ENCODE data around the gene OR52A5.

The OR52A5 gene

DNA sequence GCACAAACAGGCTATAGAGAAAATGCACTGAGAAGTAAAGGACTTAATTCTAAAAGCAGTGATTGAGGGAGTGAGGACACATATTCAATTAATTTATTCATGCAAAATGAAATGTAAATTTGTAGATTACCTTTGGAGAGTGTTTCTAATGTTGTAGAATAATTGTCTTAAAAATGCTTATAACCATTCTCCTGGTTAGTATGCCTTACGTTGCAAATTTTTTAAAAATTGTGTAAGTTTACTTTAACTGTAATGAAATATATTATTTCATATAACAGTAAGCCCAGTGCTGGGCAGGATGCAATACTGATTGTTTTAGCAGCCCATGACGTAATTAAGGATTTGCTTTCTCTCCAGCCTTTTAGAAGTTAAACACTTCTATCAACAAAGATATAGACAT lies 42.1 kb downstream of the OR52A5 start:
- DNase-seq, result no peak
- H3K36me3 ChIP-seq, result no peaks in the 10 kb centered on the region
- no peak overlapping the region for H3K4me3 ChIP-seq (ENCODE audit: low read depth, low read length)
- H3K27ac ChIP-seq, result no peak overlapping the region
- H3K9me3 ChIP-seq (ENCODE audit: severe bottlenecking), result no peaks in the 10 kb centered on the region
- H3K27me3 ChIP-seq (ENCODE audit: insufficient read depth, low read depth, severe bottlenecking), result peaks cover 33% of the 10 kb centered on the region
- TF ChIP-seq, protein P1, sequence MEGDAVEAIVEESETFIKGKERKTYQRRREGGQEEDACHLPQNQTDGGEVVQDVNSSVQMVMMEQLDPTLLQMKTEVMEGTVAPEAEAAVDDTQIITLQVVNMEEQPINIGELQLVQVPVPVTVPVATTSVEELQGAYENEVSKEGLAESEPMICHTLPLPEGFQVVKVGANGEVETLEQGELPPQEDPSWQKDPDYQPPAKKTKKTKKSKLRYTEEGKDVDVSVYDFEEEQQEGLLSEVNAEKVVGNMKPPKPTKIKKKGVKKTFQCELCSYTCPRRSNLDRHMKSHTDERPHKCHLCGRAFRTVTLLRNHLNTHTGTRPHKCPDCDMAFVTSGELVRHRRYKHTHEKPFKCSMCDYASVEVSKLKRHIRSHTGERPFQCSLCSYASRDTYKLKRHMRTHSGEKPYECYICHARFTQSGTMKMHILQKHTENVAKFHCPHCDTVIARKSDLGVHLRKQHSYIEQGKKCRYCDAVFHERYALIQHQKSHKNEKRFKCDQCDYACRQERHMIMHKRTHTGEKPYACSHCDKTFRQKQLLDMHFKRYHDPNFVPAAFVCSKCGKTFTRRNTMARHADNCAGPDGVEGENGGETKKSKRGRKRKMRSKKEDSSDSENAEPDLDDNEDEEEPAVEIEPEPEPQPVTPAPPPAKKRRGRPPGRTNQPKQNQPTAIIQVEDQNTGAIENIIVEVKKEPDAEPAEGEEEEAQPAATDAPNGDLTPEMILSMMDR (IDR thresholded peaks at IDR 0.05; ENCODE audit: low read depth, low read length), result no peak

DNA sequence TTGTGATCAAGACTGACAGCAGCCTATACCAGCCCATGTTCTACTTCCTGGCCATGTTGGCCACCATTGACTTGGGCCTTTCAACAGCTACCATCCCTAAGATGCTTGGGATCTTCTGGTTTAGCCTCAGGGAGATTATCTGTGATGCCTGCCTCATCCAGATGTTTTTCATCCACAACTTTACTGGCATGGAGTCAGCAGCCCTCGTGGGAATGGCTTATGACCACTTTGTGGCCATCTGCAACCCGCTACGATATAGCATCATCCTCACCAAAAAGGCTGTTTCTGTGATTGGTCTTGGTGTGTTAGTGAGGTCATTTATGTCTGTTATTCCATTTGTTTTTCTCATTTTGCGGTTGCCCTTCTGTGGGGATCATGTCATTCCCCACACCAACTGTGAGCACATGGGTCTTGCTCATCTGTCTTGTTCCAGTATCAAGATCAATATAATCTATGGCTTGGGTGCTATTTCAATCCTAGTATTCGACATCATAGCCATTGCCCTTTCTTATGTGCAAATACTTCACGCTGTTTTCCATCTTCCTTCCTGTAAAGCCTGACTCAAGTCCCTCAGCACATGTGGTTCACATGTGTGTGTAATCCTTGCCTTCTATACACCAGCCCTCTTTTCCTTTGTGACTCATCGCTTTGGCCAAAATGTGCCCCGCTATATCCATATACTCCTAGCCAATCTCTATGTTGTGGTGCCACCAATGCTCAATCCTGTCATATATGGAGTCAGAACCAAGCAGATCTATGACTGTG lies 45.2 kb downstream of the OR52A5 start:
- Histone ChIP-seq H3K9me3 (ENCODE audit: severe bottlenecking) (no peaks in the 10 kb centered on the region), H3K36me3 (no peaks in the 10 kb centered on the region), H3K4me3 (ENCODE audit: low read depth, low read length) (no peak overlapping the region), H3K27me3 (ENCODE audit: insufficient read depth, low read depth, severe bottlenecking) (peaks cover 31% of the 10 kb centered on the region), H3K27ac (no peak overlapping the region)
- TF ChIP-seq, protein P1 (IDR thresholded peaks at IDR 0.05; ENCODE audit: low read depth, low read length), result no peak
- no peak for DNase-seq

DNA sequence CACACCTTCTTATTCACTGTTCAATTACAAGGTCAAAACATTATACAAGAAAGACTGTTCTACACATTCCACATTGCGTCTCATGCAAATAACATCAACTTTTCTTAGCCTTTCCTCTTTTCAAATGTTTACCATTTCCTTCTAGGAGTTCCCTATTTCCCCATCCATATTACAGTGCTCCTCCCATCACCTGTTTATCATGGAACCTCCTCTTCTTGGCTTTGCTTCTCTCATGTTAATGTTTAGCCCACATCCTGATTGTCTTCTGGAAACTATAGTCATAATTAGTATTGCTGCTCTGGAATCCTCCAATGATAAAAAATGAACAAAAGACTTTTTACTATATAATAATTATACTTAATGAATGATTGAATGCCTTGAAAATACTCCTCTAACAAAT lies 47.5 kb downstream of the OR52A5 start:
- no peaks in the 10 kb centered on the region for H3K36me3 ChIP-seq
- no peak overlapping the region for H3K27ac ChIP-seq
- H3K9me3 ChIP-seq (ENCODE audit: severe bottlenecking), result no peaks in the 10 kb centered on the region
- no peak for DNase-seq
- no peak overlapping the region for H3K4me3 ChIP-seq (ENCODE audit: low read depth, low read length)
- TF ChIP-seq, protein P1 (IDR thresholded peaks at IDR 0.05; ENCODE audit: low read depth, low read length), result no peak
- H3K27me3 ChIP-seq (ENCODE audit: insufficient read depth, low read depth, severe bottlenecking), result peaks cover 24% of the 10 kb centered on the region

DNA sequence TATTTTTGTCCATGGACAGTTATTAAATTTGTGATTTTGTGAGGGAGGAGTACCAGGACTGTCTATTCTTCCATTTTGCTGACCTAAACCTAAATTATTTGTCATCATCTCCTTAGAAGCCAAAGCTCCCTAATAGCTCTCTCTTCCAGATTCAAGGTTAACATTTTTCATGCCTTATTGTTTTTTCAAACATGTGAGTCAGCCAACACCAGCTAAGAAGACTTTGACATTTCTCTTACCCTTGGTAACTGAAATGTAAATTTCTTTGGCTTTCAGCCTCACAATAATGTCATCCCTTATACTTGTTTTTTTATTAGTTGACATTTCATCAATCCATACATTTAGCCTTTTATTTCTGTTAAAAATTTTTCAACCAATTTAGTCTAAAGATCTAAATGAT lies 49.6 kb downstream of the OR52A5 start:
- no peak overlapping the region for H3K27ac ChIP-seq
- H3K9me3 ChIP-seq (ENCODE audit: severe bottlenecking), result no peaks in the 10 kb centered on the region
- DNase-seq, result no peak
- peaks cover 39% of the 10 kb centered on the region for H3K27me3 ChIP-seq (ENCODE audit: insufficient read depth, low read depth, severe bottlenecking)
- no peaks in the 10 kb centered on the region for H3K36me3 ChIP-seq
- H3K4me3 ChIP-seq (ENCODE audit: low read depth, low read length), result no peak overlapping the region
- TF ChIP-seq, protein P1 (IDR thresholded peaks at IDR 0.05; ENCODE audit: low read depth, low read length), result no peak

DNA sequence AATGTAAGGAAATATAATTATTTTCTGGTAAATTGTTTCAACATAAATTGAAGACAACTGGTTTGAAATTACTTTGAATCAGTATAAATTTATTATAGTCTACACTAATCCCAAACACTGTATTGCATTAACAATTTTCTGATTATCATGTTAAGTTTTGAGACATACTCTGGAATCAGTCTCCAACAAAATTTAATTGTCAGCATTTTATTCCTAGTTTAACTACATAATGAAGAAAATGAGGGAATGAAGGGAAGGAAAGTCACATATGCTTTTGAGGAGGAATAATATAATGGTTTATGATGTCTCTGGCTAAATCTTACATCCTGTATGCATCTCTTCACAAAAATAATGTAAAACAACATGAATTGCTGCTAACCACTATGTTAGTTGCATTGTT lies 54.6 kb downstream of the OR52A5 start:
- no peaks in the 10 kb centered on the region for H3K36me3 ChIP-seq
- no peak for DNase-seq
- H3K27ac ChIP-seq, result no peak overlapping the region
- H3K9me3 ChIP-seq (ENCODE audit: severe bottlenecking), result no peaks in the 10 kb centered on the region
- TF ChIP-seq, protein P1 (IDR thresholded peaks at IDR 0.05; ENCODE audit: low read depth, low read length), result no peak
- H3K27me3 ChIP-seq (ENCODE audit: insufficient read depth, low read depth, severe bottlenecking), result peaks cover 38% of the 10 kb centered on the region
- no peak overlapping the region for H3K4me3 ChIP-seq (ENCODE audit: low read depth, low read length)

DNA sequence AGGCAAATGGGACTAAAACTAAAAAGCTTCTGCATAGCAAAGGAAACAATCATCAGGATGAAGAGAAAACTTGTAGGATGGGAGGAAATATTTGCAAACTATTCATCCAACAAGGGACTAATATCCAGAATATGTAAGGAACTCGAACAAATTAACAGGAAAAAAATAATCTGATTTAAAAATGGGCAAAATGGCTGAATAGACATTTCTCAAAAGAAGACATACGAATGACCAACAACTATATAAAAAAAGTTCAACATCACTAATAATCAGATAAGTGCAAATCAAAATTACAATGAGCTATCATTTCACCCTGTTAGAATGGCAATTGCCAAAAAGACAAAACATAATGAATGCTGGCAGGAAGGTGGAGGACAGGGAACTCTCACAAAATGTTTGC lies 56.8 kb downstream of the OR52A5 start:
- H3K9me3 ChIP-seq (ENCODE audit: severe bottlenecking), result no peaks in the 10 kb centered on the region
- DNase-seq, result no peak
- H3K36me3 ChIP-seq, result no peaks in the 10 kb centered on the region
- TF ChIP-seq, protein P1 (IDR thresholded peaks at IDR 0.05; ENCODE audit: low read depth, low read length), result no peak
- peaks cover 39% of the 10 kb centered on the region for H3K27me3 ChIP-seq (ENCODE audit: insufficient read depth, low read depth, severe bottlenecking)
- no peak overlapping the region for H3K27ac ChIP-seq
- no peak overlapping the region for H3K4me3 ChIP-seq (ENCODE audit: low read depth, low read length)
